ENCODE results near the gene KCNJ15. TPM values are rescaled to one million over a fixed set of nuclear protein-coding genes. Genes with fewer than 3 reads are reported as not detected.

KCNJ15 gene
- total and polyA plus RNA-seq, 2 of the 13 experiments (the other 11 are each of a cell fraction or from before 2014, with no cell fraction given): not detected

GRCh38 chr21:38351961-38352521, 95.2 kb downstream of the KCNJ15 start:
- BruUV-seq (replicated peaks): no TSS peak

DNA sequence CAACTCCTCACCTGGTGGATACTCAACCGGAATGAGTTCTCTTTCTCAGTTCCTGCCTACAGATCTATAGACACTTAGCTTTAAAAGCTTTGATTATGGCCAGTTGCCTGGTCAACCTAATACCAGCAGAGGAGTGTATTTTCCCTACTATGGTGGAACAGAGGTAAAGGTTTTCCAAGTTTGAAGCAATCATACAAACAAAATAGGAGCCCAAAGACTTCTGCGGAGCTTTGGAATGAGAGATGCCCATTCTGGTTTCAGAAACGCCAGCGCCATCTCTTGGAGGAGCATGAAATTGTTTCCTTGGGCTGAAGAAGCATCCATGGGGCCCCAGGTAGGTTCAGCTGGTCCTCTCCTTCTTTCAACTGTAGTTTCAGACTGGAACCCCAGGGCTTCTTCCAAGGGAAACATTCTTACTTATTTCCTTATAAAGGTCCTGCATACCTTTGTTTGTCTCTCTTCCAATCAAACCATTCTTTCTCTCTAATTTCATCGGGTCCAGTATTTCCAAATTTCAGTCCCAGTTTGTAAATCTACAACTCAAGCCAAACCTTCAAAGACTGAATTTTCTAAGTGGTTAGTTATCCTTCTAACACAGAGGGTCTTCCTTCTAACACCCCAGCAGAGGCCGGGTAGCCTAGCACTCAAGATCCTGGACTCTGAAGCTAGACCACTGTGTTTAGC, 95.9 kb downstream of the KCNJ15 start:
- 36% methylated on average over 6 of the region's 6 CpGs for WGBS (ENCODE audit: low lambda C conversion rate)
- no peaks in the 10 kb centered on the region for H3K36me3 ChIP-seq (replicated peaks in 1 of 2; ENCODE audit: control insufficient read depth in 1 of 2, insufficient read depth in 2 of 2, low read length in 2 of 2)
- DNase-seq (ENCODE audit: low spot score) (peak; percentile 3), ATAC-seq (peak; percentile 28; the same call in 2 of the 3 replicates), FAIRE-seq (no peak)
- no peaks in the 10 kb centered on the region for H3K79me2 ChIP-seq (ENCODE audit: insufficient read depth, low read length)
- no TSS peak for BruUV-seq (replicated peaks)
- H3K9ac ChIP-seq (ENCODE audit: insufficient read depth, low read depth, low read length): no peak overlapping the region
- H3K27ac ChIP-seq (ENCODE audit: extremely low read length, insufficient read depth, low read length): no peak overlapping the region
- H4K20me1 ChIP-seq (ENCODE audit: insufficient read depth, low read length): no peaks in the 10 kb centered on the region
- TF ChIP-seq, protein P1, sequence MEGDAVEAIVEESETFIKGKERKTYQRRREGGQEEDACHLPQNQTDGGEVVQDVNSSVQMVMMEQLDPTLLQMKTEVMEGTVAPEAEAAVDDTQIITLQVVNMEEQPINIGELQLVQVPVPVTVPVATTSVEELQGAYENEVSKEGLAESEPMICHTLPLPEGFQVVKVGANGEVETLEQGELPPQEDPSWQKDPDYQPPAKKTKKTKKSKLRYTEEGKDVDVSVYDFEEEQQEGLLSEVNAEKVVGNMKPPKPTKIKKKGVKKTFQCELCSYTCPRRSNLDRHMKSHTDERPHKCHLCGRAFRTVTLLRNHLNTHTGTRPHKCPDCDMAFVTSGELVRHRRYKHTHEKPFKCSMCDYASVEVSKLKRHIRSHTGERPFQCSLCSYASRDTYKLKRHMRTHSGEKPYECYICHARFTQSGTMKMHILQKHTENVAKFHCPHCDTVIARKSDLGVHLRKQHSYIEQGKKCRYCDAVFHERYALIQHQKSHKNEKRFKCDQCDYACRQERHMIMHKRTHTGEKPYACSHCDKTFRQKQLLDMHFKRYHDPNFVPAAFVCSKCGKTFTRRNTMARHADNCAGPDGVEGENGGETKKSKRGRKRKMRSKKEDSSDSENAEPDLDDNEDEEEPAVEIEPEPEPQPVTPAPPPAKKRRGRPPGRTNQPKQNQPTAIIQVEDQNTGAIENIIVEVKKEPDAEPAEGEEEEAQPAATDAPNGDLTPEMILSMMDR (CRISPR knock-in tag; IDR thresholded peaks at IDR 0.05): peak; percentile 57
- no peak for TF ChIP-seq SMARCC2 (IDR thresholded peaks at IDR 0.05)
- TF ChIP-seq SMC3 (IDR thresholded peaks at IDR 0.05; ENCODE audit: low read length): peak; percentile 39; the same call in 1 of the 2 replicates
- TF ChIP-seq ZBTB8A (CRISPR knock-in tag; IDR thresholded peaks at IDR 0.05; ENCODE audit: borderline replicate concordance, low read depth): no peak
- no peak for TF ChIP-seq DPF2 (CRISPR knock-in tag; IDR thresholded peaks at IDR 0.05; ENCODE audit: borderline replicate concordance, low read depth)
- TF ChIP-seq ARNTL (CRISPR knock-in tag; IDR thresholded peaks at IDR 0.05): no peak
- peak; percentile 54 for TF ChIP-seq STAG1 (CRISPR knock-in tag; IDR thresholded peaks at IDR 0.05)
- no peak for TF ChIP-seq ZNF530 (CRISPR knock-in tag; IDR thresholded peaks at IDR 0.05; ENCODE audit: low read depth)
- no peak for TF ChIP-seq ISL2 (CRISPR knock-in tag; IDR thresholded peaks at IDR 0.05)
- no peak for TF ChIP-seq GZF1 (CRISPR knock-in tag; IDR thresholded peaks at IDR 0.05)
- 0 out of 5 replicates have a peak, but pooled peaks cover 0 to 6% of the 10 kb centered on the region in 2 experiments for H3K27me3 ChIP-seq (ENCODE audit: control insufficient read depth in 1 of 2, insufficient read depth in 2 of 2, low read length in 2 of 2)
- ChIA-PET CTCF (ENCODE audit: low intra/inter-chr PET ratio, low total read pairs) (interaction anchor here (1.4 to 1.9 kb wide), 2 partner anchors 134 to 193 kb away, joined by 4 to 15 read pairs; no protein-coding TSS in a partner anchor), POLR2A (no interaction called here)
- in situ Hi-C loops (cut with HindIII; ENCODE audit: extremely low pct_ligation_motif_present, low pct_unique_long_range_greater_than_20kb) (loop anchor here (5.0 to 25.0 kb wide), 3 partner anchors 130 to 640 kb away; no protein-coding TSS in a partner anchor), intact Hi-C loops (cut with micrococcal nuclease; ENCODE audit: unreplicated experiment) (loop anchor here (1.0 kb wide), 1 partner anchor 133 kb away; no protein-coding TSS in a partner anchor)
- no peak overlapping the region for H2AFZ ChIP-seq (ENCODE audit: low read length)
- no peaks in the 10 kb centered on the region for H3K4me1 ChIP-seq (ENCODE audit: insufficient read depth, low read length)
- H3K4me3 ChIP-seq (replicated peaks in 1 of 3; ENCODE audit: insufficient read depth in 1 of 3, low read depth in 2 of 3, low read length in 3 of 3): no peak overlapping the region
- no peak overlapping the region for H3K4me2 ChIP-seq (ENCODE audit: low read depth, low read length)
- H3K9me3 ChIP-seq (ENCODE audit: low read length): no peaks in the 10 kb centered on the region

More at GRCh38 chr21:38351961-38352521, 95.2 kb downstream of the KCNJ15 start:
- no peak overlapping the region for H2AFZ ChIP-seq (ENCODE audit: low read length)
- POLR2A ChIA-PET: no interaction called here
- H3K4me1 ChIP-seq (ENCODE audit: insufficient read depth, low read length): no peaks in the 10 kb centered on the region
- no peak for TF ChIP-seq HDAC1 (CRISPR knock-in tag; IDR thresholded peaks at IDR 0.05)
- CTCF ChIA-PET (ENCODE audit: low intra/inter-chr PET ratio, low total read pairs): interaction anchor here (1.4 to 1.9 kb wide), 2 partner anchors 133 to 193 kb away, joined by 4 to 15 read pairs; no protein-coding TSS in a partner anchor
- H3K4me2 ChIP-seq (ENCODE audit: low read depth, low read length): no peak overlapping the region
- no peak for DNase-seq (ENCODE audit: low spot score)
- intact Hi-C loops (cut with micrococcal nuclease; ENCODE audit: unreplicated experiment) (loop anchor here (1.0 kb wide), 1 partner anchor 133 kb away; no protein-coding TSS in a partner anchor), in situ Hi-C loops (cut with HindIII; ENCODE audit: extremely low pct_ligation_motif_present, low pct_unique_long_range_greater_than_20kb) (loop anchor here (5.0 to 25.0 kb wide), 3 partner anchors 130 to 640 kb away; no protein-coding TSS in a partner anchor)
- no peak for ATAC-seq
- no peaks in the 10 kb centered on the region for H3K9me3 ChIP-seq (ENCODE audit: low read length)
- H3K27me3 ChIP-seq (ENCODE audit: control insufficient read depth in 1 of 2, insufficient read depth in 2 of 2, low read length in 2 of 2): peaks cover 0 to 10% of the 10 kb centered on the region in 2 experiments; a peak in 1 of 5 replicates
- no peak overlapping the region for H3K27ac ChIP-seq (ENCODE audit: extremely low read length, insufficient read depth, low read length)
- WGBS (ENCODE audit: low lambda C conversion rate): 39% methylated on average over 10 of the region's 10 CpGs
- H3K9ac ChIP-seq (ENCODE audit: insufficient read depth, low read depth, low read length): no peak overlapping the region
- H3K79me2 ChIP-seq (ENCODE audit: insufficient read depth, low read length): no peaks in the 10 kb centered on the region
- H3K36me3 ChIP-seq (replicated peaks in 1 of 2; ENCODE audit: control insufficient read depth in 1 of 2, insufficient read depth in 2 of 2, low read length in 2 of 2): no peaks in the 10 kb centered on the region
- H4K20me1 ChIP-seq (ENCODE audit: insufficient read depth, low read length): no peaks in the 10 kb centered on the region
- FAIRE-seq: no peak
- no peak overlapping the region for H3K4me3 ChIP-seq (replicated peaks in 1 of 3; ENCODE audit: insufficient read depth in 1 of 3, low read depth in 2 of 3, low read length in 3 of 3)
